CD4-positive, alpha-beta memory T cell (primary cell): ENCODE results near the gene NUMB. TPM values are rescaled to one million over a fixed set of nuclear protein-coding genes. Genes with fewer than 3 reads are reported as not detected.

ENCODE experiments used
- CTCF ChIA-PET: fragments of 350-600 bp; sonication (Branson Sonifier 250); formaldehyde crosslinking; loops from one replicate; lab custom pipeline; 2021; ENCODE audit warnings: inconsistent platforms; ENCODE audit not compliant: partially characterized antibody; lab: Charles Lee
- POLR2A ChIA-PET: fragments of 350-600 bp; sonication (Branson Sonifier 250); formaldehyde crosslinking; loops from one replicate; lab custom pipeline; 2021; ENCODE audit not compliant: partially characterized antibody; lab: Charles Lee
- DNase-seq, 5 donors: peaks; one replicate each; pipeline versions ENCODE4 v3.0.0 to v3.0.0-alpha.2; 2020 to 2022; ENCODE audit warnings: mixed read lengths in 1 of 5
- H3K27ac ChIP-seq: one replicate; pipeline ENCODE4 v1.7.0; 2013; ENCODE audit warnings: low read depth, low read length
- H3K27me3 ChIP-seq: 2 replicates; pipeline ENCODE4 v1.7.0; 2013; ENCODE audit warnings: mild to moderate bottlenecking, low read length, moderate library complexity; ENCODE audit not compliant: insufficient read depth
- H3K36me3 ChIP-seq: 2 replicates; pipeline ENCODE4 v1.7.0; 2013; ENCODE audit warnings: mild to moderate bottlenecking, low read length, moderate library complexity; ENCODE audit not compliant: insufficient read depth
- H3K4me1 ChIP-seq: 2 replicates; pipeline ENCODE4 v1.7.0; 2013; ENCODE audit warnings: mild to moderate bottlenecking, low read length, moderate library complexity; ENCODE audit not compliant: insufficient read depth
- H3K4me3 ChIP-seq, 2 donors: one replicate each; pipeline ENCODE4 v1.7.0; 2013; ENCODE audit warnings: low read length in 2 of 2, mild to moderate bottlenecking in 1 of 2
- H3K9me3 ChIP-seq, 2 donors: one replicate each; pipeline ENCODE4 v1.7.0; 2013; ENCODE audit warnings: low read length in 2 of 2, control low read depth in 1 of 2; ENCODE audit not compliant: control insufficient read depth in 1 of 2
- H3K27ac Mint-ChIP-seq, 7 donors: one replicate each; pipeline ENCODE4 v1.8.0; 2020 to 2021; ENCODE audit warnings: mixed read lengths in 7 of 7, mild to moderate bottlenecking in 6 of 7, inconsistent platforms in 3 of 7, moderate library complexity in 3 of 7
- H3K27me3 Mint-ChIP-seq, 2 donors: one replicate each; pipeline ENCODE4 v1.8.0; 2020 to 2021; ENCODE audit warnings: mixed read lengths in 2 of 2
- H3K36me3 Mint-ChIP-seq, 2 donors: one replicate each; pipeline ENCODE4 v1.8.0; 2020 to 2021; ENCODE audit warnings: mixed read lengths in 2 of 2, inconsistent platforms in 1 of 2, mild to moderate bottlenecking in 1 of 2
- H3K4me1 Mint-ChIP-seq, 4 donors: one replicate each; pipeline ENCODE4 v1.8.0; 2020 to 2021; ENCODE audit warnings: mixed read lengths in 4 of 4, mild to moderate bottlenecking in 1 of 4
- H3K4me3 Mint-ChIP-seq, 8 donors: one replicate each; pipeline ENCODE4 v1.8.0; 2020 to 2021; ENCODE audit warnings: mixed read lengths in 8 of 8, mild to moderate bottlenecking in 7 of 8, moderate library complexity in 6 of 8, inconsistent platforms in 3 of 8
- H3K9me3 Mint-ChIP-seq, 8 donors: one replicate each; pipeline ENCODE4 v1.8.0; 2020 to 2021; ENCODE audit warnings: mixed read lengths in 8 of 8, mild to moderate bottlenecking in 5 of 8, inconsistent platforms in 3 of 8, moderate library complexity in 1 of 8
- intact Hi-C: fragments of 100-400 bp; cut with micrococcal nuclease; formaldehyde crosslinking; loops from one replicate; pipeline ENCODE4 v1.15.1; 2023
- polyA plus RNA-seq, 2 donors: library from polyadenylated mRNA; unstranded; fragments of 300-500 nt; fragmentation: Illumina TruSeq; gene quantifications; one replicate each; pipeline ENCODE4 v1.2.3, GENCODE V29; 2021
- total RNA-seq, 2 experiments: library from RNA; stranded (reverse); gene quantifications; one replicate each; pipeline ENCODE4 v1.2.3, GENCODE V29; 2021

Gene NUMB
- total and polyA plus RNA-seq, 4 experiments from 2014 or later: 31.1 to 47.3 (median 45.7) TPM

DNA sequence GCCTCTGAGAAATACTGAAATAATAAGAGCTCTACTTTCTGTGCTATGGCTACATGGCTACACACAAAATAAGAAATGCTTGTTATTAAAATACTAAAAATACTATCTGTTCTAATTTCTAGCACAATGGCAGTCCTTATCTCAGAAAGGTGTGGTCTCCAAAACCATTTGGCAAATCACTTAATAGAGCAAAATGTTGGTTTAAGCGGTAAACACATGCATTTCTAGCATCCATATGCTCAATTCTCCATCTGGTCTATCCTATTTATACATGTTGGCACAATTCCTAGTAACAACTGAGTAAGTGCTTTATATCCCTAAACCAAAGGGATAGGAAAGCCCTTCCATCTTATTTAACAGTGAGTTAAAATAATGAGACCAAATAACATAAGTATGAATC is 114.0 kb downstream of the NUMB start:
- Mint-ChIP-seq H3K27me3 (no peaks in the 10 kb centered on the region), H3K4me1 (peaks cover 0 to 7% (median 5%) of the 10 kb centered on the region in 4 donors), H3K36me3 (peaks cover 4 to 6% of the 10 kb centered on the region in 2 donors), H3K27ac (no peak overlapping the region), H3K9me3 (no peaks in the 10 kb centered on the region), H3K4me3 (no peak overlapping the region)
- intact Hi-C loops: no loop called here
- Histone ChIP-seq H3K36me3 (no peaks in the 10 kb centered on the region), H3K27me3 (no peaks in the 10 kb centered on the region), H3K4me1 (no peaks in the 10 kb centered on the region), H3K9me3 (no peaks in the 10 kb centered on the region), H3K4me3 (no peak overlapping the region), H3K27ac (no peak overlapping the region)
- ChIA-PET CTCF (interaction anchor here (1.7 kb wide), 1 partner anchor 9 kb away, joined by 4 read pairs; no protein-coding TSS in a partner anchor), POLR2A (no interaction called here)
- no peak for DNase-seq

DNA sequence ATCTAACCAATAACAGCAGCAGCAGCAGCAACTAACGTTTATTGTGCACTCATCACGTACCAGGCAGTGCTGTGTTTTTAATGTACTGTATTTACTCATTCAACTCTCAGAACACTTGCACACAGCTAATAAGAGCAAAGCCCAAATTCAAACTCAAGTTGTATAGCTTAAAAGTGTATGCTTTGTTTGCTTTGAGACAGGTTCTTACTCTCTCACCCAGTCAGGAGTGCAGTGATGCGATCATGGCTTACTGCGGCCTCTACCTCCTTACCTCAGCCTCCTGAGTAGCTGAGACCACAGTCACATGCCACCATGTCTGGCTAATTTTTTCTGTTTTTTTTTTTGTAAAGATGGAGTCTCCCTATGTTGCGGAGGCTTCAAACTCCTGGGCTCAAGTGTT is 115.7 kb downstream of the NUMB start:
- Histone ChIP-seq H3K27me3 (no peaks in the 10 kb centered on the region), H3K27ac (no peak overlapping the region), H3K4me3 (no peak overlapping the region), H3K9me3 (no peaks in the 10 kb centered on the region), H3K4me1 (no peaks in the 10 kb centered on the region), H3K36me3 (no peaks in the 10 kb centered on the region)
- H3K27me3 Mint-ChIP-seq: no peaks in the 10 kb centered on the region
- H3K4me1 Mint-ChIP-seq: peaks cover 0 to 14% (median 9%) of the 10 kb centered on the region in 4 donors
- H3K27ac Mint-ChIP-seq: peak overlapping the region in 1 of 7 donors; percentile 74
- POLR2A ChIA-PET: no interaction called here
- CTCF ChIA-PET: no interaction called here
- intact Hi-C loops: no loop called here
- no peaks in the 10 kb centered on the region for H3K9me3 Mint-ChIP-seq
- no peak overlapping the region for H3K4me3 Mint-ChIP-seq
- peaks cover 4 to 6% of the 10 kb centered on the region in 2 donors for H3K36me3 Mint-ChIP-seq
- DNase-seq: no peak

DNA sequence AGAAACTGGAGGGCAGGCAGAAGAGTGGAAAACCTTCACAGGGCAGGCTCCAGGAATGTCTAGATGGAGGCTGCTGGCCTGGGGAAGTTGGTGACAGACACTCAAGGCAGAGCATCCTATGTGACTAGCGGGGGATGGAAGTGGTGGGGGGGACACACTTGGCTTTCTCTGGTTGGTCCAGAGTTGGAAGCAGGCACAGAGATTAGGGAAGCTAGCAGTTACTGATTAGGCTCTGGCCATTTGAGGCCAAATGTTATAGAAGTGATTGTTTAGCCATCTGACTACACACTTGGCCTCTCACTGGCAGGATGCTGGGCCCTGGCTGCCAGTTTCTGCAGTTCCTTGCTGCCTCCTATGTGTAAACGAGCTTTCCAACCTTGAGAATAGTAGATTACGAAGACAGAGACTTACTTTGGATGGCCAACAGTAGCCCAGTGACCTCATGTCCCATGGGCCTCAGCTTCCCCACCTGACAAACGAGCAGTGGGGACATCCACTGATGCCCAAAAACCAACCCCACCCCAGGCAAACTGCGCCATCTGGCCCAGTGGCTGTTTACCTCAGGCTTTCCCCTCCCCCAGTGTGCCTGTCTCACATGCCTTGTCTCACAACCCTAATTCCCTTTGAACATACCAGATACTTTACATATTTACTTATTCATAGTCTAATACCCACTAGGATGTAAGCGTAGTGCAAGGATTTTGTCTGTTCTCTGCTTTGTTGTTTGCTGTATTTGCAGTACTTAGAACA is 118.3 kb downstream of the NUMB start:
- Mint-ChIP-seq H3K4me1 (peaks cover 0 to 14% (median 7%) of the 10 kb centered on the region in 4 donors), H3K4me3 (no peak overlapping the region), H3K27ac (no peak overlapping the region), H3K36me3 (peaks cover 0 to 2% of the 10 kb centered on the region in 2 donors), H3K9me3 (no peaks in the 10 kb centered on the region), H3K27me3 (no peaks in the 10 kb centered on the region)
- intact Hi-C loops: no loop called here
- Histone ChIP-seq H3K4me1 (no peaks in the 10 kb centered on the region), H3K27me3 (no peaks in the 10 kb centered on the region), H3K4me3 (no peak overlapping the region), H3K9me3 (no peaks in the 10 kb centered on the region), H3K27ac (no peak overlapping the region), H3K36me3 (no peaks in the 10 kb centered on the region)
- no peak for DNase-seq
- POLR2A ChIA-PET: interaction anchor here (0.6 kb wide), 1 partner anchor 132 kb away, joined by 3 read pairs; no protein-coding TSS in a partner anchor
- CTCF ChIA-PET: no interaction called here

DNA sequence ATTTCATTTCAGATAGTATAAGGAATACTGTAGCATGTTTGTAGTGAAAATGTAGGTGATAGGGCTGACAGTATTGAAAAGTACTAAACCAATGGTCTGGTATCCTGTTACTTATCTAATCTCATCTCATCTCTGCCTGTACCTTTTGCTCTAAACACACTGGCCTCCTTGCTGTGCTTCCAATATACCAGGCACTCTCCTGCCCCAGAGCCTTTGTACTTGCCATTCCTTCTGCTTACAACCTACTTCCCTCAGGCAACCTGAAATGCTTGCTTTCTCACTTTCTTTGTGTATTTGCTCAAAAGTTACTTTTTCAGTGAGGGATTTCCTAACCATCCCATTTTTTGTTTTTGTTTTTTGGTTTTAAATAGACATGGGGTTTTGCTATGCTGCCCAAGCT is 119.1 kb downstream of the NUMB start:
- no peaks in the 10 kb centered on the region for H3K9me3 ChIP-seq
- no peak overlapping the region for H3K4me3 ChIP-seq
- H3K27ac ChIP-seq: no peak overlapping the region
- intact Hi-C loops: no loop called here
- H3K27me3 Mint-ChIP-seq: no peaks in the 10 kb centered on the region
- H3K27me3 ChIP-seq: no peaks in the 10 kb centered on the region
- ChIA-PET CTCF (no interaction called here), POLR2A (no interaction called here)
- H3K36me3 Mint-ChIP-seq: peaks cover 0 to under 1% of the 10 kb centered on the region in 2 donors
- peak overlapping the region in 1 of 7 donors; percentile 23 for H3K27ac Mint-ChIP-seq
- no peaks in the 10 kb centered on the region for H3K36me3 ChIP-seq
- no peak overlapping the region for H3K4me3 Mint-ChIP-seq
- no peaks in the 10 kb centered on the region for H3K9me3 Mint-ChIP-seq
- no peak for DNase-seq
- H3K4me1 ChIP-seq: no peaks in the 10 kb centered on the region
- H3K4me1 Mint-ChIP-seq: peaks cover 0 to 14% (median 7%) of the 10 kb centered on the region in 4 donors

DNA sequence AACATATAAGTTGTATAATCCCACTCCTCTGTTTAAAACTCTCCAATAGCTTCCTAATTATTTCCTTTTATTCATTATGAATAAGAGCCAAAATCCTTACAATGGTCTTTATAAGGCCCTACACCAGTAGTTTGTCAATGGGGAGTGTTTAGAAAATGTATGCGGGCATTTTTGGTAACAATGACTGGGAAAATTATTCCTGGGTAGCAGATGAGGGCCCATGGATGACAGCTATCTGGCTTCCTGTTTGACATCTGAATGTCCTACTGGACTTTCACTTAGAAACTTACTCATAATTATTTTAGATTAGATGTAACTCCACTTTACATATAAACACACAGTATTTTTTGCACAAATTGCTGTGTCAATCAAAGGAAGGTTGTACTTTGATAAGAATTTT is 119.8 kb downstream of the NUMB start:
- H3K36me3 ChIP-seq: no peaks in the 10 kb centered on the region
- H3K27me3 ChIP-seq: no peaks in the 10 kb centered on the region
- H3K4me3 ChIP-seq: no peak overlapping the region
- ChIA-PET POLR2A (no interaction called here), CTCF (interaction anchor here (0.6 kb wide), 1 partner anchor 37 kb away, joined by 3 read pairs; no protein-coding TSS in a partner anchor)
- H3K9me3 ChIP-seq: no peaks in the 10 kb centered on the region
- H3K27ac ChIP-seq: no peak overlapping the region
- no peaks in the 10 kb centered on the region for H3K9me3 Mint-ChIP-seq
- peaks cover 0 to 14% (median 7%) of the 10 kb centered on the region in 4 donors for H3K4me1 Mint-ChIP-seq
- H3K27me3 Mint-ChIP-seq: no peaks in the 10 kb centered on the region
- peaks cover 1 to 3% of the 10 kb centered on the region in 2 donors for H3K36me3 Mint-ChIP-seq
- intact Hi-C loops: no loop called here
- no peaks in the 10 kb centered on the region for H3K4me1 ChIP-seq
- no peak for DNase-seq
- H3K27ac Mint-ChIP-seq: no peak overlapping the region
- no peak overlapping the region for H3K4me3 Mint-ChIP-seq

DNA sequence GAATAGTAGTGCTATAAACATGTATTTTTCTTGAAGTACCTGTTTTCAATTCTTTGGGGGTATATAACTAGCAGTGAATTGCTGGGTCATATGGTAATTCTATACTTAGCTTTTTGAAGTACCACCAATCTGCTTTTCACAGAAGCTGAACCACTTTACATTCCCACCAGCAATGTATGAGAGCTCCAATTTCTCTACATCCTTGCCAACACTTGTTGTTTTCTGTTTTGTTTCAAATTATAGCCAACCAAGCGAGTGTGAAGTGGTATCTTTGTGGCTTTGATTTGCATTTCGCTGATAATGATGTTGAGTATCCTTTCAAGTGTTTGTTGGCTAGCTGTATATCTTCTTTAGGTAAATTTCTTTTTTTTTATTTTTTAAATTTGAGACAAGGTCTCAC is 125.3 kb downstream of the NUMB start:
- no peak overlapping the region for H3K27ac Mint-ChIP-seq
- intact Hi-C loops: no loop called here
- no peaks in the 10 kb centered on the region for H3K27me3 Mint-ChIP-seq
- peaks cover 6 to 7% of the 10 kb centered on the region in 2 donors for H3K36me3 Mint-ChIP-seq
- CTCF ChIA-PET: no interaction called here
- H3K27me3 ChIP-seq: no peaks in the 10 kb centered on the region
- no peak overlapping the region for H3K4me3 ChIP-seq
- peaks cover 0 to 11% (median 4%) of the 10 kb centered on the region in 4 donors for H3K4me1 Mint-ChIP-seq
- H3K4me1 ChIP-seq: no peaks in the 10 kb centered on the region
- H3K9me3 ChIP-seq: no peaks in the 10 kb centered on the region
- no peak for DNase-seq
- no peaks in the 10 kb centered on the region for H3K9me3 Mint-ChIP-seq
- POLR2A ChIA-PET: no interaction called here
- no peaks in the 10 kb centered on the region for H3K36me3 ChIP-seq
- H3K4me3 Mint-ChIP-seq: no peak overlapping the region
- no peak overlapping the region for H3K27ac ChIP-seq

DNA sequence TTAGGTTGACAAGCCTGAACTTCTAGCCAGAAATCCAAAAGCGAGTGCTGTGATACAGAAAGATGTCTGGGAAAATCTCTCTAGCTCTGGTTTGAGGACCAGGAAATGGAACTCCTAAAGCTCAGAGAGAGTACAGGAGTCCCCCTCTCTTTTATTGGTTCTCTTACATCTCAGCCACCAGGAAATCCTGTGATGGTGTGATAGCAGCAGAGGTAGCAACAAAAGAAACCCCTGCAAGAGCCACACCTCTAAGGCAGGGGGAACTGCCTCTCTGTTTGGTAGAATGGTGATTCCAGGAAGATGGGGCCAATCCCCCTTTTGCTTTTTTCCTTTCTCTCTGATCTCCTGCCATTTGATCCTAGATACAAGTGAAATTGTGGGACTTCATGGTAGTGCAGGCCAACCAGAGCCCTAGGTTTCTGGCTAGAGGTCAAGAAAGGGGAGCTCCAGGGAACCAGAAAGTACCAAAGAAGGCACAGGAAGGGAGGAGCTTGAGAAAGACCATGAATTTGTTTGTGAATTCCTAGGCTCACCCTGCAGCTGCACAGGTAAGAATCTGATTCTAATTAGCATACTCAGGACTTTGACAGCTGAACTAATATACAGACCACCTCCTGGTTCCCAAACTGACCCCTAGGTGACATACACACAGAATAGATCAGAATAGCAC is 132.6 kb downstream of the NUMB start:
- Histone ChIP-seq H3K27me3 (no peaks in the 10 kb centered on the region), H3K4me1 (peaks cover 34% of the 10 kb centered on the region), H3K4me3 (no peak overlapping the region), H3K9me3 (no peaks in the 10 kb centered on the region), H3K36me3 (no peaks in the 10 kb centered on the region), H3K27ac (peak overlapping the region; percentile 19)
- Mint-ChIP-seq H3K27ac (peak overlapping the region; percentile 69 to 94 (median 82)), H3K27me3 (no peaks in the 10 kb centered on the region), H3K36me3 (peaks cover 6 to 11% of the 10 kb centered on the region in 2 donors), H3K4me3 (peak overlapping the region; percentile 55 to 78 (median 70)), H3K4me1 (peaks cover 24 to 49% (median 39%) of the 10 kb centered on the region in 4 donors), H3K9me3 (no peaks in the 10 kb centered on the region)
- intact Hi-C loops: no loop called here
- ChIA-PET POLR2A (no interaction called here), CTCF (no interaction called here)
- DNase-seq: peak in 4 of 5 donors; percentile 4 to 31 (median 8)
